GM20000 (cell line): ENCODE data around the gene ARHGDIA.

Experiments
- DNase-seq: peaks from one replicate; pipeline ENCODE4 v3.0.0; 2012; ENCODE audit warnings: low spot score
- CTCF ChIP-seq: IDR thresholded peaks from 2 replicates; pipeline ENCODE4 v1.5.1; 2012; ENCODE audit warnings: mild to moderate bottlenecking, control low read depth; ENCODE audit errors: extremely low read depth, missing control alignments

Gene ARHGDIA

DNA sequence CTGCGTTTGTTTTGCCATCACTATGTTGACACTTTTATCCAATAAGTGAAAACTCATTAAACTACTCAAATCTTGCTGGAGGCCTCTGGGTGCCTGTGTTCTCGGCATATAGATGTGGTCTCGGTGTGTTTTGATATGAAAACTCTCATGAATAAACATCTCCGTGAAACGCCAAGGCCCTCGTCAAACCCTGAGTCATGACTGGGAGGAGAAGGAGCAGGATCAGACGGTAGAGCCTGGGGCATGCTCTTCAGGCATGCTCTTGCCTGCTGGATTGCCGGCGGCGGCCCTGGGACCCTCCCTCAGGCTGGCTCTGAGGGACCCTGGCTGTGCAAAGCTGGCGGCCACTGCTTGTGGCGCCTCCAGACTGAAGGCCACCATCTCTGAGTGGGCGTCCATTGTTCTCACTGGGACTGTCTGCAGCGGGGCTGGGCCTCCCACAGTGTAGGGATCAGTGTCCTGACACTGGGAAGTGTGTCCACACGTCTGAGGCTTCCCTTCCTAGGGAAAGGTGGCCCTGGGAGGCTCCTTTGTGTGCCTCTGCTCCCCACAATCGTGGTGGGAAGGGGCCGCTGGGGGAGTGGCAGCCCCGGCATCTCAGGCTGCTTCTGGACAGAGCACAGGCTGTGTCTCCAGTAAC lies 29.2 kb upstream of the ARHGDIA start:
- no peak for TF ChIP-seq CTCF
- no peak for DNase-seq

DNA sequence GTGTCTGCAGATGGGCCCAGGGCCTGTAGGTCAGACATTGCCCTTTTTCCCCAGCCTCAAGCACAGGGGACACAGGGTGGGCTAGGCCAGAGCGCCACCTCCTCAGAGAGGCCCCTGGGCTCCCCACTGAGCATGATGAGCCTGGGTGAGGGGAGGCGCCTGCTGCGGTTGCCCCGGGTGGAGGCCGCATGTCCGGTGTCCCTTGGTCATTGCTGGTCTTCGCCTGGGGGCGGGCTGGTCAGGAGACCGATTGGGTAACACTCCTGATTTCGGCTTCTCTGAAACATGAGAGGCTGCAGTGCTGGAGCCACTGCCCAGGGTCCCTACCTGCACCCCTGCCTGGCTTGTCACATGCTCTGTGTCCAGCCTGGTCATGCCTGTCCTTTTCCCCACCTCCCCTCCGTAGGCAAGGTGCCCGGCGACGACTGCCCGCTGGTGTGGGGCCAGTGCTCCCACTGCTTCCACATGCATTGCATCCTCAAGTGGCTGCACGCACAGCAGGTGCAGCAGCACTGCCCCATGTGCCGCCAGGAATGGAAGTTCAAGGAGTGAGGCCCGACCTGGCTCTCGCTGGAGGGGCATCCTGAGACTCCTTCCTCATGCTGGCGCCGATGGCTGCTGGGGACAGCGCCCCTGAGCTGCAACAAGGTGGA lies 28.5 kb upstream of the ARHGDIA start:
- no peak for DNase-seq

DNA sequence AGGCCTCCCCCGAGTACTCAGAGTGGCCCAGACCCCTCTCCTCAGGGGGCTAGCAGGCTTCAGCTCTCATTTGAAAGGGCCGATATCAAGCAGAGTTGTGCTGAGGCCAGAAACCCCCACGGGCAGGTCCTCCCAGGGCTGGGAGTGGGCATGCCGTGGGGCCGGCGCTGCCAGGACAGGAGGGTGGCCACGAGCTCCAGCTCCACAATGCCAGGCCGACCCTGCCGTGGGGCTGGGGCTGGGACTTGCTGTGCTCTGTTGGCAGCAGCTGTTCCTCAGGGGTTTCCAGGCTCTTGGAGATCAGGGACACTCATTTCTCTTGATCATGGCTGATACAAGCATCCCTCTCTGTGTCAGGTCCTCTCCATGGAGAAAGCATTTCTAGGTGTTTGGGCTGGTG lies 27.7 kb upstream of the ARHGDIA start:
- DNase-seq = no peak
- TF ChIP-seq CTCF = no peak

More for the DNA sequence above, 28.5 kb upstream of the ARHGDIA start:
- TF ChIP-seq CTCF = no peak

DNA sequence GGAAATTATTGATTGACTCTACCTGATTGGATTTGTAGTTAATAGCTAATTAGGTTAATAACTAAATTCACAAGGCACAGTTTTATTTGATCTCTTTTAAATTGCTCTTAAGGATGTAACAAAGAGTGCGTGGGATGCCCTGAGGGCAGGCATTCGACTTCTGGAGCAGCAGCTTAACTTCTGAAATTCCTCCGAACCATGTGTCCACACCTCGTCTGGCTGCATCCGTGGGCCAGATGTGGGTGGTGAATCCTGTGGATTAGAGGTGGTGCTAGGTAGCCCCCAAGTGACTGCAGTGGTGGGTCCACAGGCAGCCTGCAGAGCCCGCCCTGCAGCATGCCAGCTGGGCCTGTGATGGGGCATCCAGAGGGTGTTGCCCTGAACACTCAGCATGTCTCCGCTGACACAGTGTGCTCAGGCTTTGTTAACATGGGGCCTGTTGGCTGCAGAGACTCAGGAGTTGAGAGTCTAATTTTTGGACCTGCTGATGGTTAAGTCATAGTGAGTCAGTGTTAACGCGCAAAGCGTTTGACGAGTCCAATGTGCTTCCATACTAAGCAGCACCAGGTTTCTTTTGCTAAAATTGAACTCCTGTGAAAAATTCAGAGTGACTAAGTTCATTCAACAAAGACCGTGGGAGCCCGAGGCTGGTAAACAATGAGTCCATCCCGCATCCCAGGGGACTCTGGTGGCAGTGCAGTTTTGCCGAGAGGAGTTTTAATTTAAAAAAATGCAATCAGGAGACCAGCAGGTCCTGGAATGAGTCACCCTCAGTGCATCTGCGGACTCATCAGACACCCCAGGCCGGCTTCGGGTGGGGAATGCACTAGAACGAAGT lies 27.1 kb upstream of the ARHGDIA start:
- TF ChIP-seq CTCF = no peak
- no peak for DNase-seq

- no peak for DNase-seq
- TF ChIP-seq CTCF = no peak
Observed at GRCh38 chr17:81895400-81895799, 24.3 kb upstream of the ARHGDIA start.

- no peak for DNase-seq
- TF ChIP-seq CTCF = no peak
Observed at GRCh38 chr17:81891303-81891552, 20.1 kb upstream of the ARHGDIA start.
